GM19438 (cell line): Measurements from ENCODE around the gene GLT6D1.
"Not testable (repeated sequence)": the region's sequence is repeated elsewhere in the genome, so short reads cannot be mapped to it uniquely, and the experiment has no call there.

Experiments
- ATAC-seq: cut with Tn5 transposase; IDR thresholded peaks from one replicate; pipeline ENCODE4 v1.9.1; 2021; ENCODE audit warnings: low read depth; ENCODE audit not compliant: unreplicated experiment

Gene GLT6D1

GRCh38 chr9:135639196-135639595, at the start of gene GLT6D1:
TSS of gene GLT6D1 (minus strand) at chr9:135639540. CDS start at chr9:135639187, 353 bp downstream.
- ATAC-seq = no peak

GRCh38 chr9:135689011-135689410, 49.7 kb upstream of the GLT6D1 start:
- ATAC-seq = no peak

GRCh38 chr9:135687216-135687615, 47.9 kb upstream of the GLT6D1 start:
- no peak for ATAC-seq

GRCh38 chr9:135684691-135685090, 45.4 kb upstream of the GLT6D1 start:
- ATAC-seq = no peak

GRCh38 chr9:135683401-135684034, 44.2 kb upstream of the GLT6D1 start:
- no peak for ATAC-seq

- no peak for ATAC-seq
Observed at GRCh38 chr9:135681161-135681560, 41.8 kb upstream of the GLT6D1 start.

GRCh38 chr9:135680056-135680455, 40.7 kb upstream of the GLT6D1 start:
- no peak for ATAC-seq

GRCh38 chr9:135678236-135679017, 39.1 kb upstream of the GLT6D1 start:
- ATAC-seq = no peak

GRCh38 chr9:135677641-135678168, 38.4 kb upstream of the GLT6D1 start:
- no peak for ATAC-seq

- no peak for ATAC-seq
Observed at GRCh38 chr9:135676891-135677290, 37.6 kb upstream of the GLT6D1 start.

GRCh38 chr9:135674977-135675376, 35.6 kb upstream of the GLT6D1 start:
- ATAC-seq = no peak

GRCh38 chr9:135673941-135674340, 34.6 kb upstream of the GLT6D1 start:
- ATAC-seq = no peak

GRCh38 chr9:135672786-135673185, 33.4 kb upstream of the GLT6D1 start:
- not testable (repeated sequence) for ATAC-seq

GRCh38 chr9:135671591-135672041, 32.3 kb upstream of the GLT6D1 start:
- ATAC-seq = no peak

GRCh38 chr9:135670721-135671590, 31.6 kb upstream of the GLT6D1 start:
- no peak for ATAC-seq

- ATAC-seq = no peak
Observed at GRCh38 chr9:135669616-135670285, 30.4 kb upstream of the GLT6D1 start.

- not testable (repeated sequence) for ATAC-seq
Observed at GRCh38 chr9:135669018-135669417, 29.7 kb upstream of the GLT6D1 start.

GRCh38 chr9:135667463-135668001, 28.2 kb upstream of the GLT6D1 start:
- no peak for ATAC-seq

GRCh38 chr9:135666534-135667462, 27.5 kb upstream of the GLT6D1 start:
- no peak for ATAC-seq
